ENCODE measurements around the gene RPRML. TPM values are rescaled to one million over a fixed set of nuclear protein-coding genes. Genes with fewer than 3 reads are reported as not detected.

The RPRML gene
- total and polyA plus RNA-seq, 7 donors = 0.32 to 1.4 (median 0.71) TPM; not detected in 4

GRCh38 chr17:46944931-46945330 is 34.1 kb downstream of the RPRML start:
- 26 to 64% methylated on average over 10 of the region's 10 CpGs for WGBS, 2 donors
- intact Hi-C loops (cut with DNase I) = no loop called here
- TF ChIP-seq POLR2A (IDR thresholded peaks at IDR 0.05) (no peak), POLR2AphosphoS5 (IDR thresholded peaks at IDR 0.05) (no peak), EP300 (IDR thresholded peaks at IDR 0.05) (no peak)
- TF ChIP-seq, protein P1, sequence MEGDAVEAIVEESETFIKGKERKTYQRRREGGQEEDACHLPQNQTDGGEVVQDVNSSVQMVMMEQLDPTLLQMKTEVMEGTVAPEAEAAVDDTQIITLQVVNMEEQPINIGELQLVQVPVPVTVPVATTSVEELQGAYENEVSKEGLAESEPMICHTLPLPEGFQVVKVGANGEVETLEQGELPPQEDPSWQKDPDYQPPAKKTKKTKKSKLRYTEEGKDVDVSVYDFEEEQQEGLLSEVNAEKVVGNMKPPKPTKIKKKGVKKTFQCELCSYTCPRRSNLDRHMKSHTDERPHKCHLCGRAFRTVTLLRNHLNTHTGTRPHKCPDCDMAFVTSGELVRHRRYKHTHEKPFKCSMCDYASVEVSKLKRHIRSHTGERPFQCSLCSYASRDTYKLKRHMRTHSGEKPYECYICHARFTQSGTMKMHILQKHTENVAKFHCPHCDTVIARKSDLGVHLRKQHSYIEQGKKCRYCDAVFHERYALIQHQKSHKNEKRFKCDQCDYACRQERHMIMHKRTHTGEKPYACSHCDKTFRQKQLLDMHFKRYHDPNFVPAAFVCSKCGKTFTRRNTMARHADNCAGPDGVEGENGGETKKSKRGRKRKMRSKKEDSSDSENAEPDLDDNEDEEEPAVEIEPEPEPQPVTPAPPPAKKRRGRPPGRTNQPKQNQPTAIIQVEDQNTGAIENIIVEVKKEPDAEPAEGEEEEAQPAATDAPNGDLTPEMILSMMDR (IDR thresholded peaks at IDR 0.05) = no peak
- no peaks in the 10 kb centered on the region for H3K27me3 ChIP-seq
- no peak for DNase-seq
- H3K36me3 ChIP-seq = peaks cover 4 to 7% (median 6%) of the 10 kb centered on the region in 4 donors
- no peak overlapping the region for H3K4me3 ChIP-seq
- no peaks in the 10 kb centered on the region for H3K9me3 ChIP-seq
- peaks cover 0 to 24% (median 18%) of the 10 kb centered on the region in 4 donors for H3K4me1 ChIP-seq
- no peak overlapping the region for H3K27ac ChIP-seq

DNA sequence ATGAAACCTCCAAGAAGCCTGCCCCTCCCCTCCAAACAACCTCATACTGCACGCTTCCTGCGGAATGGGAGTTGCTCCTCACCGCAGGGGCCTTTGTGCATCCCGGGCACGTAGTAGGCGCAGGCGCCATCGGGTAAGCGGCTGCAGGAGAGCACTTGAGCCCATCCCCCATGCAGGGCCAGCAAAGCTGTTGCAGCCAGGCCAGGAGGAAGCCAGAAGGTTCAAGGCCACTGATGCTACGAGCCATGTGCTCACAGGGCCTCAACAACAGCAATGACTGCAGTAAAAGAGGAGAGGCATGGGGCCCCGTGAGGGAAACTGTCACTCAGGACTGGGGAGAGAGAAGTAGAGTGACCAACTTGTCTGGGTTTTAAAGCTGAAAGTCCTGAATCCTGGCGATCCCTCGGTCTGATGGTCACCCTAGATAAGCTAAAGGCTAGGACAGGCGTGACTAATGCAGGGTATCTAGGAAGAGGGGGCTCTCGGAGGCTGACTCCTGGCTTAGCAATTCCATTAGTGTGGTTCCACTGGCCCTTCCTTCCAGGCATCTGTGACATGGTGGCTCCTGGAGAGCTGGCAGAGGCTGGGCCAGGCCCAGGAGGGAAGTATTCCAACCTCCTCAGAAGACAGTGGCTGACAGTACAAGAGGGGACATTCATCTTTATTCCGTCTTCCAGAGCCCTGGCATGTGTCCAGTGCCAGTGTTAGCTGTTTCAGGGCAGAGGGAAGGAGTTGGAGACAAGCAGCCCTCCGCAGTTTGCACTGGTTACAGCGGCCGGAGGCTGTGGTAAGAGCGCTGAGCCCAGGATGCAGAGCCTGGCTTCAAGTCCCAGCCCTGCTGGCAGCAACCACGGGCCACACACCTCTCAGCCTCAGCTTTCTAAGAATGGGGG is 35.3 kb downstream of the RPRML start:
- H3K9me3 ChIP-seq = no peaks in the 10 kb centered on the region
- no peaks in the 10 kb centered on the region for H3K27me3 ChIP-seq
- H3K4me3 ChIP-seq = no peak overlapping the region
- H3K27ac ChIP-seq = no peak overlapping the region
- intact Hi-C loops (cut with DNase I) = no loop called here
- WGBS, 2 donors = 22% methylated on average over 21 of the region's 21 CpGs
- peak; percentile 77 for DNase-seq
- TF ChIP-seq, protein P1 (IDR thresholded peaks at IDR 0.05) = no peak
- TF ChIP-seq POLR2AphosphoS5 (IDR thresholded peaks at IDR 0.05) = peak in 2 of 4 donors; percentile 24 to 30
- peaks cover 0 to 24% (median 18%) of the 10 kb centered on the region in 4 donors for H3K4me1 ChIP-seq
- peaks cover 8 to 19% (median 15%) of the 10 kb centered on the region in 4 donors for H3K36me3 ChIP-seq

- 44 to 85% methylated on average over 2 of the region's 2 CpGs for WGBS, 2 donors
- intact Hi-C loops (cut with DNase I) = no loop called here
- H3K36me3 ChIP-seq = peaks cover 8 to 25% (median 21%) of the 10 kb centered on the region in 4 donors
Observed at GRCh38 chr17:46943218-46943500, 35.9 kb downstream of the RPRML start.

GRCh38 chr17:46942441-46943217 is 36.4 kb downstream of the RPRML start:
- WGBS, 2 donors = 68 to 70% methylated on average over 10 of the region's 10 CpGs

More at GRCh38 chr17:46943218-46943500, 35.9 kb downstream of the RPRML start:
- no peak for DNase-seq
- Histone ChIP-seq H3K9me3 (no peaks in the 10 kb centered on the region), H3K27me3 (no peaks in the 10 kb centered on the region), H3K4me3 (no peak overlapping the region), H3K4me1 (peaks cover 0 to 24% (median 18%) of the 10 kb centered on the region in 4 donors), H3K27ac (no peak overlapping the region)
- TF ChIP-seq POLR2A (IDR thresholded peaks at IDR 0.05) = no peak
- no peak for TF ChIP-seq POLR2AphosphoS5 (IDR thresholded peaks at IDR 0.05)
- TF ChIP-seq, protein P1 (IDR thresholded peaks at IDR 0.05) = no peak
- no peak for TF ChIP-seq EP300 (IDR thresholded peaks at IDR 0.05)

More at GRCh38 chr17:46942441-46943217, 36.4 kb downstream of the RPRML start:
- Histone ChIP-seq H3K27ac (no peak overlapping the region), H3K4me3 (no peak overlapping the region), H3K9me3 (no peaks in the 10 kb centered on the region), H3K4me1 (peaks cover 0 to 24% (median 18%) of the 10 kb centered on the region in 4 donors), H3K36me3 (peaks cover 8 to 30% (median 25%) of the 10 kb centered on the region in 4 donors), H3K27me3 (no peaks in the 10 kb centered on the region)
- TF ChIP-seq, protein P1 (IDR thresholded peaks at IDR 0.05) = peak; percentile 20 to 70 (median 54)
- TF ChIP-seq POLR2AphosphoS5 (IDR thresholded peaks at IDR 0.05) = no peak
- intact Hi-C loops (cut with DNase I) = loop anchor here (1.0 kb wide), 1 partner anchor 58 kb away; no protein-coding TSS in a partner anchor
- DNase-seq = no peak
